ENCODE measurements around the gene DDX56. TPM values are rescaled to one million over a fixed set of nuclear protein-coding genes. Genes with fewer than 3 reads are reported as not detected.

Gene DDX56, protein sequence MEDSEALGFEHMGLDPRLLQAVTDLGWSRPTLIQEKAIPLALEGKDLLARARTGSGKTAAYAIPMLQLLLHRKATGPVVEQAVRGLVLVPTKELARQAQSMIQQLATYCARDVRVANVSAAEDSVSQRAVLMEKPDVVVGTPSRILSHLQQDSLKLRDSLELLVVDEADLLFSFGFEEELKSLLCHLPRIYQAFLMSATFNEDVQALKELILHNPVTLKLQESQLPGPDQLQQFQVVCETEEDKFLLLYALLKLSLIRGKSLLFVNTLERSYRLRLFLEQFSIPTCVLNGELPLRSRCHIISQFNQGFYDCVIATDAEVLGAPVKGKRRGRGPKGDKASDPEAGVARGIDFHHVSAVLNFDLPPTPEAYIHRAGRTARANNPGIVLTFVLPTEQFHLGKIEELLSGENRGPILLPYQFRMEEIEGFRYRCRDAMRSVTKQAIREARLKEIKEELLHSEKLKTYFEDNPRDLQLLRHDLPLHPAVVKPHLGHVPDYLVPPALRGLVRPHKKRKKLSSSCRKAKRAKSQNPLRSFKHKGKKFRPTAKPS
- total RNA-seq: 100 to 1,000 TPM in 1 of 4 donors, 10 to 100 TPM in 3; 43.0 to 104 (median 50.3) TPM

DNA sequence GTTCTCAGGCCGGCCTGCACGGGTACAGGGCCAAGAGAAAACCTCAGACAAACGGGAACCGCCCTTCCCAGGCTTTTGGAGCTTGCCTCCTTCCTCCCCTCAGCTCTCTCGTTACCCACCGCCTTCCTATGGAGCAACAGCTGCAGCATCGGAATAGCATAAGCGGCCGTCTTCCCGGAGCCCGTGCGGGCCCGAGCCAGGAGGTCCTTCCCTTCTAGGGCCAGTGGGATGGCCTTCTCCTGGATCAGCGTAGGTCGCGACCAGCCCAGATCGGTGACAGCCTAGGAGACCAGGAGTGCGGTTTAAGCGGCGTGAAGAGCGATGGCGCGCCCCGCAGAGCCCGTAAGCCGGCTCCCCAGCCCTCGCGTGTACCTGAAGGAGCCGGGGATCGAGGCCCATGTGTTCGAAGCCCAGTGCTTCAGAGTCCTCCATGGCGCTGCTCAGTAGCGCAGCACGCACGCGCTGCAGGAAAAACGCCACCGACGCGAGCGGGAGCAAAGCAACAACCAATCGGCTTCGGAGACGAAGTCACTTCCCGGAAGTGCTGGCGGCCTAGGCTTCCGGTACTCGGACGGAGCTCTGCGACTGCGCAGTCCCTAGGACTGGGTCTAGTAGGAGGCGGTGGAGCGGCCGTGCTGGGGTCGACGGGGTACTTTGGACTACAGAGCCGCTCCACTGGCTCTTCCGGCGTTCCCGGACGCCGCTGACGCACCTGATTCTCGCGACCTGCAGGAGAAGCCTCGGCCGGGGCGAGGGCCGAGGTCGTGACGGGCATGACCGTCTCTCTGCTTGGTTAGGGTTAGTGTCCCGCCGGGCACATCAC, at the start of gene DDX56:
DDX56 (minus strand) TSS at position 445 of the 823 bp plus-strand sequence; CDS start at position 432, 13 bp downstream.
- ATAC-seq (ENCODE audit: low FRiP score): peak; percentile 96
- TF ChIP-seq, protein P1, sequence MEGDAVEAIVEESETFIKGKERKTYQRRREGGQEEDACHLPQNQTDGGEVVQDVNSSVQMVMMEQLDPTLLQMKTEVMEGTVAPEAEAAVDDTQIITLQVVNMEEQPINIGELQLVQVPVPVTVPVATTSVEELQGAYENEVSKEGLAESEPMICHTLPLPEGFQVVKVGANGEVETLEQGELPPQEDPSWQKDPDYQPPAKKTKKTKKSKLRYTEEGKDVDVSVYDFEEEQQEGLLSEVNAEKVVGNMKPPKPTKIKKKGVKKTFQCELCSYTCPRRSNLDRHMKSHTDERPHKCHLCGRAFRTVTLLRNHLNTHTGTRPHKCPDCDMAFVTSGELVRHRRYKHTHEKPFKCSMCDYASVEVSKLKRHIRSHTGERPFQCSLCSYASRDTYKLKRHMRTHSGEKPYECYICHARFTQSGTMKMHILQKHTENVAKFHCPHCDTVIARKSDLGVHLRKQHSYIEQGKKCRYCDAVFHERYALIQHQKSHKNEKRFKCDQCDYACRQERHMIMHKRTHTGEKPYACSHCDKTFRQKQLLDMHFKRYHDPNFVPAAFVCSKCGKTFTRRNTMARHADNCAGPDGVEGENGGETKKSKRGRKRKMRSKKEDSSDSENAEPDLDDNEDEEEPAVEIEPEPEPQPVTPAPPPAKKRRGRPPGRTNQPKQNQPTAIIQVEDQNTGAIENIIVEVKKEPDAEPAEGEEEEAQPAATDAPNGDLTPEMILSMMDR (IDR thresholded peaks at IDR 0.05): no peak
- peak; percentile 87 for DNase-seq (ENCODE audit: low spot score)

DNA sequence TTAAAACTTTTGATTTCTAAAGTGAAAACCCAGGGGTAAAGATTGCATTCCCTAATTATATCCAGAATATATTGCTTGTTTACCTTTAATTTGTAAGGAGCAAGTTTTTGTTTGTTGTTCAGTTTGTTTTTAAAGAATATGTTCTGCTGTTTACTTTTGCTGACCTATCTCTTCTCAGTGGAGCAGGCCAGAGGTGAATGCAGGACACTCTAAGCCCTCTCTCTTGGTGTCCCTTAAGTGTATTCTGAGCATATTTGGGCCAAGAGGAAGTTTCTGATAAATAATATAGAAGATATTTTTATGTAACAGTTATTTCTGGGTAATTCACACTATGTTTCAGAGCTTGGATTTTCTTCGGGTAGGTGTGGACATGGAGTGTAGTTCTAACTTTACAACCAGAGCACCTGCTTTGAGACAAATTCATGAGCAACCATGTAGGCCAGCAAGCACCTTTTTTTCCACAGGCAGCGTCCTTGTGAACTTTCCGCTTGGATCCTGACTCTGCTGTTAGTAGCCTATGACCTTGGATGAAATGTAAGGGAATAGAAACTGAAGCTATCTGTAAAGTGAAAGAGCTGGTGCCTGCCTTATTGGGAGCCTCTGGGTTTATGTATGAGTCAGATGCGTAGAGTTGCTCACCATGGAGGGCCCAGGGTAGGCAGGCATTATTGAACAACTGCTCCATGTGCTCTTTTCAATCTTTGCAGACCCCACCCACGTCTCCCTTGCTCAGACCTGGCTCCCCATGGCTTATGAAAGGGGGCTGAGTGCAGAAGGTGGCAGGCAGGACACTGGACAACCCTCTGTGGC, 48.8 kb upstream of the DDX56 start:
- ATAC-seq (ENCODE audit: low FRiP score) (peak; percentile 50), DNase-seq (ENCODE audit: low spot score) (no peak)
- TF ChIP-seq, protein P1 (IDR thresholded peaks at IDR 0.05): no peak

DNA sequence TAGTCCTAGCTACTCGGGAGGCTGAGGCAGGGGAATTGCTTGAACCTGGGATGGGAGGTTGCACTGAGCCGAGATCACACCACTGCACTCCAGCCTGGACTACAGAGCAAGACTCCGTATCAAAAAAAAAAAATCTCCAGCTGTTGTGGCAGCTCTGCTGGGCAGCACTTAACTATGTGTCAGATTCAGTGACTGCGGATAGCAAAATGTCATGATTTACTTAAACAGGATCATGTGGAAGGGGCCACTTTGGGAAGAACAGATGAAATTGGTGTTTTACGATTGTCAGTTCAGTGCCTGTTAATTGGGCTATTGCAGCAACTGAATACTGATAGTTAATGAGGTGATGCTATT, 48.0 kb upstream of the DDX56 start:
- DNase-seq (ENCODE audit: low spot score) (no peak), ATAC-seq (ENCODE audit: low FRiP score) (no peak)
- TF ChIP-seq, protein P1 (IDR thresholded peaks at IDR 0.05): no peak

DNA sequence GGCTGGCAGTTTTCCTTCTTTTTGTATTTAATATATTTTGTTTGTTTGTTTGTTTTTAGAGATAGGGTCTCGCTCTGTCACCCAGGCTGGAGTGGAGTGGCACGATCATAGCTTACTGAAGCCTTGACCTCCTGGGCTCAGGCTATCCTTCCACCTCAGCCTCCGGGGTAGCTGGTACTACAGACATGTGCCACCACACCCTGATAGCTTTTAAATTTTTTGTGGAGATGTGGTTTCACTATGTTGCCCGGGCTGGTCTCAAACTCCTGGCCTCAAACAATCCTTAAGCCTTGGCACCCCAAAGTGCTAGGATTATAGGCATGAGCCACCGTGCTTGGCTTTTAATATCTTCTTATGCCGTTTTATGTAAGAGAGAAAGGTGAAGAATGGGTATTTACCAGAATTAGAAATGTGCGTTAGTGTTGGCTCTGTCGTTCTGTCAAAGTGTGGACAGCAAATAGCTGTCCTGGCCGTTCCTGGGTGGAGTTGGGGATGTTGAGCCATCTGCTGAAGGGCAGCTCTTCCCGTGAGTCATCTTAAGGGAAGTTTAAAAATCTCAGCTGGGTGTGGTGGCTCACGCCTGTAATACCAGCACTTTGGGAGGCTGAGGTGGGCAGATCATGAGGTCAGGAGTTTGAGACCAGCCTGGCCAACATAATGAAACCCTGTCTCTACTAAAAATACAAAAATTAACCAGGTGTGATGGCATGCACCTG, 47.5 kb upstream of the DDX56 start:
- no peak for ATAC-seq (ENCODE audit: low FRiP score)

DNA sequence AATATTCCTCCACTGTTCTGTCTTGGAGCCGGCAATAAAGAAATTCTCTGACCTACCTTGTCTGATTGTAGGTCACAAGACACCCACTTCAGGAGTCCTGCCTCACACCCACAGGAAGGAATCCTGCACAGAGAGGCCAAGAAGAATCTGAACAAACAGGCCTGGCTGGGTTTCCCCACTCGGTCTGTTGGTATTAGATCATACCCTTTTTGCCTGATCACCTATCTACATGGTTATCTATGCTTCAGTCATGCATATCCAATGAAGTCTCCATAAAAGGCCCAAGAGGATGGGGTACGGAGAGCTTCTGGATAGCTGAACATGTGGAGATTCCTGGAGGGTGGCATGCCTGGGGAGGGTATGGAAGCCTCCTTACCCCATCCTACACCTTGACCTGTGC, 45.0 kb upstream of the DDX56 start:
- ATAC-seq (ENCODE audit: low FRiP score): no peak
- TF ChIP-seq, protein P1 (IDR thresholded peaks at IDR 0.05): no peak
- no peak for DNase-seq (ENCODE audit: low spot score)

More for the DNA sequence above, 47.5 kb upstream of the DDX56 start:
- TF ChIP-seq, protein P1 (IDR thresholded peaks at IDR 0.05): no peak
- no peak for DNase-seq (ENCODE audit: low spot score)

DNA sequence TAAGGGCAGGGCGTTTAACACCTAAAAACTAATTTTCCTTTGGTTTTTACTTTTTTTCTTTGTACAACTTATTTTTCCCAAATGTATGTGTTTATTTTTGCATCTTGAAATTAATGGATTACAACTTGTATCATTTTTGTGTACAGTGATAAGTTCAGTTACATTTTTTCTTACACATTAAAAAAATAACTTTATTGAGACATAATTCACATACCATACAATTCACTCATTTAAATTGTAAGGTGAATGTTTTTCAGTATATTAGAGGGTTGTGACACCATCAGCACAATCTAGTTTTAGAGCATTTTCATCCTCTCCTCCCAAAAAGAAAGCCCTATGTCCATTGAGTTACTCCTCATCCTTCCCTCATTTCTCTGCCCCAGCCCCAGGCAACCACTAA, 44.3 kb upstream of the DDX56 start:
- ATAC-seq (ENCODE audit: low FRiP score) (no peak), DNase-seq (ENCODE audit: low spot score) (no peak)
- TF ChIP-seq, protein P1 (IDR thresholded peaks at IDR 0.05): no peak

Data from omental fat pad (tissue), 4 donors.